Mesothelial cell of epicardium (in vitro differentiated cells): Measurements from ENCODE around the gene KDM7A. TPM values are rescaled to one million over a fixed set of nuclear protein-coding genes. Genes with fewer than 3 reads are reported as not detected.

Source experiments
- DNase-seq, 2 experiments: peaks; one replicate each; pipeline ENCODE4 v3.0.0; 2021; ENCODE audit warnings: low spot score in 2 of 2; ENCODE audit not compliant: unreplicated experiment in 2 of 2
- H3K27ac Mint-ChIP-seq: 2 replicates; pipeline ENCODE4 v1.8.0; 2021; ENCODE audit warnings: mixed read lengths
- H3K27me3 Mint-ChIP-seq: 2 replicates; pipeline ENCODE4 v1.8.0; 2021; ENCODE audit warnings: low read depth, mixed read lengths
- H3K36me3 Mint-ChIP-seq: 2 replicates; pipeline ENCODE4 v1.8.0; 2021; ENCODE audit warnings: mixed read lengths
- H3K4me1 Mint-ChIP-seq: 2 replicates; pipeline ENCODE4 v1.8.0; 2021; ENCODE audit warnings: mixed read lengths
- H3K4me3 Mint-ChIP-seq: 2 replicates; pipeline ENCODE4 v1.8.0; 2021; ENCODE audit warnings: mild to moderate bottlenecking, moderate library complexity, mixed read lengths
- H3K9me3 Mint-ChIP-seq: 2 replicates; pipeline ENCODE4 v1.8.0; 2021; ENCODE audit warnings: mixed read lengths
- total RNA-seq: library from RNA; stranded (reverse); gene quantifications from 3 replicates; pipeline ENCODE4 v1.2.1, GENCODE V29; 2021
- TF ChIP-seq, protein P1 (sequence below): fragments of 200-600 bp; sonication (generic); IDR thresholded peaks from one replicate; pipeline ENCODE4 v1.5.0; 2021; ENCODE audit warnings: antibody characterized with exemption; ENCODE audit not compliant: unreplicated experiment

Gene KDM7A
- total RNA-seq, 1 donor from 2014 or later: 8.4 TPM

DNA sequence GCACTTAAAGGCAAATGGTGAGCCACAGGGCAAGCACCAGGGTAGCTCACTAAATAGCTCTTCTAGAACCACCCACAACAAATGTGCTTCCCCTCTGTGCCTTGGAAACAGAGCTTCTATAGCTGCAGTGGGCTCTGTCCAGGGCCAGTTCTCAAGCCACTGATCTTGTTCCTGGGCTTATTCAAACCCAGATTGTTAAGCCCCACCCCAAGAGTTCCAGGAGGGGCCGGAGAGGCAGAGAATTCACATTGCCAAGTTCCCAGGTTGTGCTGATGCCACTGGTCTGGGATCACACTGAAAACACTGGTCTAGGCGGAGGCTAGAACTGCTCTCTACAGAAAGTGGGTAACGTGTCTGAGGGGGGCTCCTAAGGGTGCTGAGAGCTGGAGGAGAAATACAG lies 15.4 kb upstream of the KDM7A start:
- no peaks in the 10 kb centered on the region for H3K36me3 Mint-ChIP-seq

DNA sequence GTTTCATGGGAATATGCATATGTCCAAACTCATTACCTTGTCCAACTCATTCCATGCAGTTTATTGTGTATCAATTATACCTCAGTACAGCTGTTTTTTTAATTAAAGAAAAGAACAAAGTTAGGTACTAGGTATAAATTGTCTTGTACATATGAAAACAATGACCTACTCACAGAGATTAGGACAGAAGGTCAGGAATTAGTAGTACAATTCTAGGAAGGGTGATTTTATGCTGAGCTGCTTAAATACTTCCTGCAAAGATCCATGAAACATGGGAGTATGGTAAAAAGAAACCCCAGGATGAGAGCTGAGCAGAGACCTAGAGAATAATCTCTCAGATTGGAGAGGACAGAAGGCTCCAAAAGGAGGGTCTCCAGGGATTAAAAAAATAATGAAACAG lies 13.8 kb upstream of the KDM7A start:
- TF ChIP-seq, protein P1, sequence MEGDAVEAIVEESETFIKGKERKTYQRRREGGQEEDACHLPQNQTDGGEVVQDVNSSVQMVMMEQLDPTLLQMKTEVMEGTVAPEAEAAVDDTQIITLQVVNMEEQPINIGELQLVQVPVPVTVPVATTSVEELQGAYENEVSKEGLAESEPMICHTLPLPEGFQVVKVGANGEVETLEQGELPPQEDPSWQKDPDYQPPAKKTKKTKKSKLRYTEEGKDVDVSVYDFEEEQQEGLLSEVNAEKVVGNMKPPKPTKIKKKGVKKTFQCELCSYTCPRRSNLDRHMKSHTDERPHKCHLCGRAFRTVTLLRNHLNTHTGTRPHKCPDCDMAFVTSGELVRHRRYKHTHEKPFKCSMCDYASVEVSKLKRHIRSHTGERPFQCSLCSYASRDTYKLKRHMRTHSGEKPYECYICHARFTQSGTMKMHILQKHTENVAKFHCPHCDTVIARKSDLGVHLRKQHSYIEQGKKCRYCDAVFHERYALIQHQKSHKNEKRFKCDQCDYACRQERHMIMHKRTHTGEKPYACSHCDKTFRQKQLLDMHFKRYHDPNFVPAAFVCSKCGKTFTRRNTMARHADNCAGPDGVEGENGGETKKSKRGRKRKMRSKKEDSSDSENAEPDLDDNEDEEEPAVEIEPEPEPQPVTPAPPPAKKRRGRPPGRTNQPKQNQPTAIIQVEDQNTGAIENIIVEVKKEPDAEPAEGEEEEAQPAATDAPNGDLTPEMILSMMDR: no peak
- H3K36me3 Mint-ChIP-seq: no peaks in the 10 kb centered on the region
- no peak for DNase-seq
- H3K27me3 Mint-ChIP-seq: peaks cover 10% of the 10 kb centered on the region
- no peak overlapping the region for H3K4me3 Mint-ChIP-seq
- H3K4me1 Mint-ChIP-seq: no peaks in the 10 kb centered on the region
- peaks cover 11% of the 10 kb centered on the region for H3K9me3 Mint-ChIP-seq
- H3K27ac Mint-ChIP-seq: no peak overlapping the region

More for the DNA sequence above, 15.4 kb upstream of the KDM7A start:
- H3K4me1 Mint-ChIP-seq: no peaks in the 10 kb centered on the region
- H3K4me3 Mint-ChIP-seq: no peak overlapping the region
- no peak overlapping the region for H3K27ac Mint-ChIP-seq
- TF ChIP-seq, protein P1: no peak
- no peak for DNase-seq
- H3K27me3 Mint-ChIP-seq: peaks cover 7% of the 10 kb centered on the region
- peaks cover 15% of the 10 kb centered on the region for H3K9me3 Mint-ChIP-seq

DNA sequence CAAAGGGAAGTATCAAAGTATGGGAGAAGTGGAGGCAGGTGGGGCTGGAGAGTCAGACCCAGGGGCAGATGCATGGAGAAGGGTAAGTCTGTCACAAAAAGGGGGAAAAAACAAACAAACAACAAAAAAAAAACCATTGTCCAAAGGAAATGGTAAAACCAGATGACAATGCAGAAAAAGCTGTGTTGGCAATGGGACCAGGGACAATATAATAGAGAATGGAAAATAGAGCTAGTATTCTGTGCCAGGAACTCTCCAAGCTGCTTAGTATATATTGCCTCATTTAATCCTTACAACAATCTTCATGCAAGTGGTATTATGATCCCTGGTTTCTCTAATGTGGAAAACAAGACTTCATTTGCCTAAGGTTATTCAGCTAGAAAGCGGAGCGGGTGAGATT lies 13.1 kb upstream of the KDM7A start:
- DNase-seq: no peak
- TF ChIP-seq, protein P1: no peak
- Mint-ChIP-seq H3K4me3 (no peak overlapping the region), H3K27ac (no peak overlapping the region), H3K9me3 (peaks cover 11% of the 10 kb centered on the region), H3K27me3 (peaks cover 13% of the 10 kb centered on the region), H3K4me1 (no peaks in the 10 kb centered on the region), H3K36me3 (no peaks in the 10 kb centered on the region)

DNA sequence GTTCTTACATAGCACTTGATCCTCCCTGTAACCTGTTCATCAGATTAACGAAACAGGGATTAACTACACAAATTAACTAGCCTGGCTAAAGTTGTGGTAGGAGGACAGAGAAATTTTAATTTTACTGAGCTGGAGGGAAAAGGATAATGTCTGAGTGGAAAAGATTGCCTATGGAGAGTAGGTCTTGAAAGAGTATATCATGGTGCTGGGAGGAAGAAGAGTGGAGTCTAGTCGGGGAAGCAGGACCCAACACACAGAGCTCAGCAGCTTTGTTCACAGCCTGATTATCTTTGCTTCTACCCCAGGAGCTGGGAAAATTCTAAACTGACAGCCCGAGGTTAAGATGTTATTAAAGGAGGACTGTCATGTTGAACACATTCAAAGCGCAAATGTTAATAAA lies 6.1 kb upstream of the KDM7A start:
- no peaks in the 10 kb centered on the region for H3K9me3 Mint-ChIP-seq
- DNase-seq: no peak
- no peak overlapping the region for H3K27ac Mint-ChIP-seq
- peaks cover under 1% of the 10 kb centered on the region for H3K4me1 Mint-ChIP-seq
- H3K27me3 Mint-ChIP-seq: peaks cover 59% of the 10 kb centered on the region
- TF ChIP-seq, protein P1: no peak
- H3K4me3 Mint-ChIP-seq: no peak overlapping the region
- H3K36me3 Mint-ChIP-seq: no peaks in the 10 kb centered on the region

DNA sequence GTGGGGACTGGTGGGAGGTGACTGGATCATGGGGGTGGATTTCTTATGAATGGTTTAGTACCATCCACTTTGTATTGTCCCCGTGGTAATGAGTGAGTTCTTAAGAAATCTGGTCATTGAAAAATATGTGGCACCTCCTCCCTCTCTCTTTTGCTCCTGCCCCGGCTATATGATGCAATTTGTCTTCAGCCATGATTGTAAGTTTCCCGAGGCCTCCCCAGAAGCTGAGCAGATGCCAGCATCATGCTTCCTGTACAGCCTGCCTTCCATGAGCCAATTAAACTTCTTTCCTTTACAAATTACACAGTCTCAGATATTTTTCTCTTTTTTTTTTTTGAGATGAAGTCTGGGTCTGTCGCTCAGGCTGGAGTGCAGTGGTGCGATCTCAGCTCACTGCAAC lies 2.6 kb upstream of the KDM7A start:
- no peak overlapping the region for H3K4me3 Mint-ChIP-seq
- H3K27me3 Mint-ChIP-seq: peaks cover 51% of the 10 kb centered on the region
- TF ChIP-seq, protein P1: no peak

DNA sequence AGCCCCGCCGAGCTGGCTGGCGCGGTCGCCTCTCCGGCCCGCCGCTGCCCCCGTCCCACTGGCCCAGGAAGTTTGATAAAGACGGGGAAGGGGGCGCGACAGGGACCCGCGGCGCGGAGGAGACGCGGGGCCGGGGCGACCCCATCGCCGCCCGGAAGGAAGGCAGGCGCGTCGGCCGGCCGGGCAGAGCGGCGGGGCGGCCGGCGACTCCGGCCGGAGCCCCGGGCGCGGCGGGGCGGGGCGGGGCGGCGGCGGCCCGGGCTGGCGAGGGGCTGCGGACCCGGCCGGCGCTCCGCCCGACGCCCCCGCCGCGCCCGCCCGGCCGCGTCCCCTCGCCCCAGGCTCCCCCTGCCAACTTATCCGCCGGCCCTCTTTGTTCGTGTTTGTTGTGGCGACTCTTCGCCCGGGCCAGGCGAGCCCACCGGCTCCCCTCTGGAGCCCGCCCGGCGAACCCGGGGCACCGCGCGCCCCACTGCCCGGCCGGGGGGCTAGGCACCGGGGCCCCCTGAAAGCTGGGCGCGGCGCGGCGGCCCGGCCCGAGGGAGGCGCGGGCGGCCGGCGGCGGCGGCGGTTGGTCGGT lies 571 bp downstream of the KDM7A start:
- no peaks in the 10 kb centered on the region for H3K36me3 Mint-ChIP-seq
- DNase-seq: peak; percentile 20 to 55
- peak overlapping the region; percentile 86 for H3K4me3 Mint-ChIP-seq
- peaks cover 21% of the 10 kb centered on the region for H3K27me3 Mint-ChIP-seq
- peaks cover 13% of the 10 kb centered on the region for H3K4me1 Mint-ChIP-seq
- TF ChIP-seq, protein P1: no peak
- H3K27ac Mint-ChIP-seq: peak overlapping the region; percentile 78
- H3K9me3 Mint-ChIP-seq: no peaks in the 10 kb centered on the region

More for the DNA sequence above, 2.6 kb upstream of the KDM7A start:
- Mint-ChIP-seq H3K9me3 (no peaks in the 10 kb centered on the region), H3K36me3 (no peaks in the 10 kb centered on the region), H3K27ac (no peak overlapping the region), H3K4me1 (peaks cover 13% of the 10 kb centered on the region)
- no peak for DNase-seq
